ENCODE data around the gene RECQL5. TPM values are rescaled to one million over a fixed set of nuclear protein-coding genes. Genes with fewer than 3 reads are reported as not detected.
"Not testable (repeated sequence)": the region's sequence is repeated elsewhere in the genome, so short reads cannot be mapped to it uniquely, and the experiment has no call there.

Gene RECQL5
- total RNA-seq, 4 donors from 2014 or later, result 25.1 to 82.8 (median 34.0) TPM

GRCh38 chr17:75639771-75640555 lies 27.0 kb downstream of the RECQL5 start:
- intact Hi-C loops (cut with DNase I), result no loop called here
- H3K9me3 ChIP-seq, result no peaks in the 10 kb centered on the region
- peaks cover 0 to 34% (median 0%) of the 10 kb centered on the region in 3 donors for H3K36me3 ChIP-seq
- DNase-seq, result no peak
- peak overlapping the region; percentile 25 to 49 (median 46) for H3K4me3 ChIP-seq
- TF ChIP-seq POLR2A (IDR thresholded peaks at IDR 0.05) (peak in 1 of 4 donors; percentile 11), CTCF (IDR thresholded peaks at IDR 0.05) (peak in 4 of 6 experiments; percentile 42 to 67 (median 54))
- H3K27me3 ChIP-seq, result no peaks in the 10 kb centered on the region
- peaks cover 18 to 77% (median 25%) of the 10 kb centered on the region in 3 donors for H3K4me1 ChIP-seq
- peak overlapping the region; percentile 77 to 89 (median 84) for H3K27ac ChIP-seq
- WGBS, 2 donors, result 92% methylated on average over 8 of the region's 30 CpGs; no CpG with 5 or more reads in 1 of the 2 donors

- Histone ChIP-seq H3K27me3 (no peaks in the 10 kb centered on the region), H3K9me3 (no peaks in the 10 kb centered on the region), H3K4me1 (peaks cover 18 to 76% (median 27%) of the 10 kb centered on the region in 3 donors), H3K4me3 (peak overlapping the region in 3 of 4 donors; percentile 43 to 49 (median 48)), H3K36me3 (peaks cover 0 to 34% (median 0%) of the 10 kb centered on the region in 3 donors), H3K27ac (peak overlapping the region; percentile 63 to 89 (median 81))
- intact Hi-C loops (cut with DNase I), result no loop called here
- 100% methylated on average over 1 of the region's 3 CpGs; no CpG with 5 or more reads in 1 of the 2 donors for WGBS, 2 donors
- TF ChIP-seq CTCF (IDR thresholded peaks at IDR 0.05) (no peak), POLR2A (IDR thresholded peaks at IDR 0.05) (no peak)
- DNase-seq, result no peak
These were observed 27.6 kb downstream of the RECQL5 start for GRCh38 chr17:75639327-75639726.

GRCh38 chr17:75638893-75639292 lies 28.1 kb downstream of the RECQL5 start:
- Histone ChIP-seq H3K36me3 (peaks cover 0 to 34% (median 0%) of the 10 kb centered on the region in 3 donors), H3K9me3 (no peaks in the 10 kb centered on the region), H3K4me1 (peaks cover 18 to 76% (median 29%) of the 10 kb centered on the region in 3 donors), H3K27ac (peak overlapping the region; percentile 63 to 89 (median 81)), H3K27me3 (no peaks in the 10 kb centered on the region), H3K4me3 (peak overlapping the region in 2 of 4 donors; percentile 48 to 49)
- no peak for DNase-seq
- TF ChIP-seq CTCF (IDR thresholded peaks at IDR 0.05), result no peak
- no peak for TF ChIP-seq POLR2A (IDR thresholded peaks at IDR 0.05)
- intact Hi-C loops (cut with DNase I), result no loop called here
- WGBS, 2 donors, result 100% methylated on average over 1 of the region's 13 CpGs

GRCh38 chr17:75638039-75638438 lies 28.9 kb downstream of the RECQL5 start:
- H3K27me3 ChIP-seq; intact Hi-C loops (cut with DNase I); DNase-seq; H3K9me3 ChIP-seq; H3K4me3 ChIP-seq: not testable (repeated sequence)
- WGBS, 2 donors, result 84 to 89% methylated on average over 9 of the region's 12 CpGs
- Histone ChIP-seq H3K4me1 (peaks cover 20 to 76% (median 29%) of the 10 kb centered on the region in 3 donors), H3K36me3 (peaks cover 0 to 34% (median 0%) of the 10 kb centered on the region in 3 donors), H3K27ac (peak overlapping the region in 2 of 4 donors; percentile 85 to 89)

- Histone ChIP-seq H3K36me3 (peaks cover 0 to 34% (median 0%) of the 10 kb centered on the region in 3 donors), H3K9me3 (no peaks in the 10 kb centered on the region), H3K27ac (no peak overlapping the region), H3K4me3 (no peak overlapping the region), H3K4me1 (peaks cover 20 to 76% (median 26%) of the 10 kb centered on the region in 3 donors), H3K27me3 (no peaks in the 10 kb centered on the region)
- DNase-seq, result no peak
- 92 to 96% methylated on average over 4 of the region's 7 CpGs for WGBS, 2 donors
- TF ChIP-seq POLR2A (IDR thresholded peaks at IDR 0.05), result no peak
- no peak for TF ChIP-seq CTCF (IDR thresholded peaks at IDR 0.05)
- intact Hi-C loops (cut with DNase I), result no loop called here
These were observed 29.4 kb downstream of the RECQL5 start for GRCh38 chr17:75637551-75637950.
